ENCODE results near the gene UBE2N. TPM values are rescaled to one million over a fixed set of nuclear protein-coding genes. Genes with fewer than 3 reads are reported as not detected.
A peak's percentile ranks its signal among the peaks of the same experiment; 100 is the strongest.
"Not testable (repeated sequence)": the region's sequence is repeated elsewhere in the genome, so short reads cannot be mapped to it uniquely, and the experiment has no call there.

Gene UBE2N
- total and polyA plus RNA-seq, 7 experiments from 2014 or later: 76.6 to 180 (median 78.6) TPM

- H3K36me3 Mint-ChIP-seq; ATAC-seq; H3K27me3 ChIP-seq (ENCODE audit: control insufficient read depth in 2 of 2, insufficient read depth in 2 of 2, low read length in 2 of 2); DNase-seq; H3K4me3 ChIP-seq (ENCODE audit: low read length); H3K9me3 ChIP-seq (ENCODE audit: control insufficient read depth in 2 of 3, low read length in 3 of 3); H3K27ac ChIP-seq (ENCODE audit: low read depth, low read length); H3K27me3 Mint-ChIP-seq; H3K9me3 Mint-ChIP-seq; H3K36me3 ChIP-seq (ENCODE audit: control insufficient read depth in 2 of 3, insufficient read depth in 3 of 3, low read length in 3 of 3); intact Hi-C loops (cut with micrococcal nuclease): not testable (repeated sequence)
- POLR2A ChIA-PET: interaction anchor here (1.0 kb wide), 1 partner anchor 33 kb away, joined by 3 read pairs; no protein-coding TSS in a partner anchor
- peaks cover 37 to 49% of the 10 kb centered on the region in 2 donors for H3K4me1 ChIP-seq (ENCODE audit: control insufficient read depth in 2 of 2, insufficient read depth in 2 of 2, low read length in 2 of 2)
- CTCF ChIA-PET: interaction anchor here (2.7 kb wide), 1 partner anchor 12 kb away, joined by 10 read pairs; no protein-coding TSS in a partner anchor
- H3K27ac Mint-ChIP-seq: peak overlapping the region in 3 of 9 donors; percentile 19 to 88 (median 30)
- H3K4me1 Mint-ChIP-seq: peaks cover 38 to 96% (median 82%) of the 10 kb centered on the region in 7 donors
- peak overlapping the region in 6 of 10 donors; percentile 15 to 58 (median 28) for H3K4me3 Mint-ChIP-seq
These were observed 9.7 kb downstream of the UBE2N start for GRCh38 chr12:93432031-93432430.

DNA sequence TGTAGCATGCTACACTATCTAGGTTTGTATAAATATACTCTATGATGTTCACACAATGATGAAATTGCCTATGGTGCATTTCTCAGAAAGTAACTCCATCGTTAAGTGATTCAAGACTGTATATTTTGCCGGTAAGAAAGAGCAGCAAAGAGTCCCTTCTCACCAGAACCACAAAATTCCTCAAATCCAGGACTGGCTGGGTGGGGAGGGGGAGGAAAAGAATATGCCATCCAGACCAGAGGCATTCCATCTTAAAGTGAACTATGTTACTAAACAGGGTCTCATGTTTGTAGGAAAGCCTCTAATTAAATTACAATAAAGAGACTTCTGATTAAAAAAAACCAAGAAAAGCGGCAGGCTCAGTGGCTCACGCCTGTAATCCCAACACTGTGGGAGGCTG lies 11.5 kb downstream of the UBE2N start:
- peaks cover 46 to 96% (median 82%) of the 10 kb centered on the region in 7 donors for H3K4me1 Mint-ChIP-seq
- H3K27ac Mint-ChIP-seq: peak overlapping the region in 7 of 9 donors; percentile 7 to 76 (median 63)

DNA sequence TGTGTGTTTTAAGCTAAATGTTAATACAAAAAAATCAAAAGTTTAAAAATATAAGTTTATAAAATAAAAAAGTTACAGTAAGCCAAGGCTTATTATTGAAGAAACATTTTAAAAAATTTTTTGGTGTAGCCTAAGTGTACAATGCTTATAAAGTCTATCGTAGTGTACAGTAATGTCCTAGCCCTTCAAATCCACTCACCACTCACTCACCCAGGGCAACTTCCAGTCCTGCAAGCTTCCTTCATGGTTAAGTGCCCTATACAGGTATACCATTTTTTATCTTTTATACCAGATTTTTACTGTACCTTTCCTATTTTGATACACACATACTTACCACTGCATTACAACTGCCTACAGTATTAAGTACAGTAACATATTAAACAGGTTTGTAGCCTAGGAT lies 11.9 kb downstream of the UBE2N start:
- H3K27ac ChIP-seq (ENCODE audit: low read depth, low read length): no peak overlapping the region
- DNase-seq: no peak
- CTCF ChIA-PET: interaction anchor here (1.2 kb wide), 1 partner anchor 10 kb away, joined by 9 read pairs; no protein-coding TSS in a partner anchor
- POLR2A ChIA-PET: interaction anchor here (0.6 kb wide), 2 partner anchors 17 to 614 kb away, joined by 3 read pairs; no protein-coding TSS in a partner anchor
- no peaks in the 10 kb centered on the region for H3K9me3 ChIP-seq (ENCODE audit: control insufficient read depth in 2 of 3, low read length in 3 of 3)
- H3K27me3 ChIP-seq (ENCODE audit: control insufficient read depth in 2 of 2, insufficient read depth in 2 of 2, low read length in 2 of 2): no peaks in the 10 kb centered on the region
- Mint-ChIP-seq H3K9me3 (no peaks in the 10 kb centered on the region), H3K27me3 (no peaks in the 10 kb centered on the region), H3K27ac (peak overlapping the region in 7 of 9 donors; percentile 7 to 76 (median 63)), H3K36me3 (peaks cover 0 to 2% (median 0%) of the 10 kb centered on the region in 5 donors), H3K4me1 (peaks cover 47 to 96% (median 82%) of the 10 kb centered on the region in 7 donors), H3K4me3 (peak overlapping the region in 6 of 10 donors; percentile 3 to 72 (median 36))
- H3K36me3 ChIP-seq (ENCODE audit: control insufficient read depth in 2 of 3, insufficient read depth in 3 of 3, low read length in 3 of 3): peaks cover 0 to 3% (median 0%) of the 10 kb centered on the region in 3 experiments
- peaks cover 34 to 55% of the 10 kb centered on the region in 2 donors for H3K4me1 ChIP-seq (ENCODE audit: control insufficient read depth in 2 of 2, insufficient read depth in 2 of 2, low read length in 2 of 2)
- intact Hi-C loops (cut with micrococcal nuclease): loop anchor here in 1 of 2 donors (1.0 to 2.0 kb wide), 2 partner anchors 8 to 481 kb away; no protein-coding TSS in a partner anchor
- ATAC-seq: no peak
- no peak overlapping the region for H3K4me3 ChIP-seq (ENCODE audit: low read length)

More for the DNA sequence above, 11.5 kb downstream of the UBE2N start:
- ATAC-seq (no peak), DNase-seq (no peak)
- peaks cover 0 to 2% (median 0%) of the 10 kb centered on the region in 5 donors for H3K36me3 Mint-ChIP-seq
- peaks cover 0 to 3% (median 0%) of the 10 kb centered on the region in 3 experiments for H3K36me3 ChIP-seq (ENCODE audit: control insufficient read depth in 2 of 3, insufficient read depth in 3 of 3, low read length in 3 of 3)
- H3K4me3 Mint-ChIP-seq: peak overlapping the region in 7 of 10 donors; percentile 3 to 72 (median 38)
- H3K27ac ChIP-seq (ENCODE audit: low read depth, low read length): no peak overlapping the region
- H3K9me3 ChIP-seq (ENCODE audit: control insufficient read depth in 2 of 3, low read length in 3 of 3): no peaks in the 10 kb centered on the region
- H3K27me3 Mint-ChIP-seq: no peaks in the 10 kb centered on the region
- ChIA-PET POLR2A (interaction anchor here (0.6 to 1.3 kb wide), 3 partner anchors 11 to 614 kb away, joined by 3 to 6 read pairs (median 3); partner anchors contain the start of gene UBE2N), CTCF (interaction anchor here (1.2 kb wide), 1 partner anchor 11 kb away, joined by 9 read pairs; no protein-coding TSS in a partner anchor)
- peaks cover 32 to 54% of the 10 kb centered on the region in 2 donors for H3K4me1 ChIP-seq (ENCODE audit: control insufficient read depth in 2 of 2, insufficient read depth in 2 of 2, low read length in 2 of 2)
- H3K27me3 ChIP-seq (ENCODE audit: control insufficient read depth in 2 of 2, insufficient read depth in 2 of 2, low read length in 2 of 2): no peaks in the 10 kb centered on the region
- H3K9me3 Mint-ChIP-seq: no peaks in the 10 kb centered on the region
- H3K4me3 ChIP-seq (ENCODE audit: low read length): no peak overlapping the region
- intact Hi-C loops (cut with micrococcal nuclease): loop anchor here in 1 of 2 donors (1.0 kb wide), 1 partner anchor 8 kb away; no protein-coding TSS in a partner anchor

DNA sequence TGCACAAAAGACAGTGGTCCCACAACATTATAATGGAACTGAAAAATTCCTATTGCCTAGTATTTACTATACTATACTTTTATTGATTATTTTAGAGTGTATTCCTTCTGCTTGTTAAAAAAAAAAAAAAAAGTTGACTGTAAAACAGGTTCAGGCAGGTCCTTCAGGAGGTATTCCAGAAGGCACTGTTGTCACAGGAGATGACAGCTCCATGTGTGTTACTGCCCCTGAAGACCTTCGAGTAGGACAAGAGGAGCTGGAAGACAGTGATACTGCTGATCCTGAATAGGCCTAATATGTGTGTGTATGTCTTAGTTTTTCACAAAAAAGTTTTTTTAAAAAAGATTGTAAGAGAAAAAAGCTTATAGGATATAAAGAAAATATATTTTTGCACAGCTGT lies 12.3 kb downstream of the UBE2N start:
- Histone ChIP-seq H3K36me3 (ENCODE audit: control insufficient read depth in 2 of 3, insufficient read depth in 3 of 3, low read length in 3 of 3) (peaks cover 0 to 3% (median 0%) of the 10 kb centered on the region in 3 experiments), H3K4me3 (ENCODE audit: low read length) (no peak overlapping the region), H3K4me1 (ENCODE audit: control insufficient read depth in 2 of 2, insufficient read depth in 2 of 2, low read length in 2 of 2) (peaks cover 34 to 52% of the 10 kb centered on the region in 2 donors), H3K27ac (ENCODE audit: low read depth, low read length) (no peak overlapping the region), H3K9me3 (ENCODE audit: control insufficient read depth in 2 of 3, low read length in 3 of 3) (no peaks in the 10 kb centered on the region), H3K27me3 (ENCODE audit: control insufficient read depth in 2 of 2, insufficient read depth in 2 of 2, low read length in 2 of 2) (no peaks in the 10 kb centered on the region)
- no peaks in the 10 kb centered on the region for H3K27me3 Mint-ChIP-seq
- intact Hi-C loops (cut with micrococcal nuclease): loop anchor here in 1 of 2 donors (2.0 kb wide), 1 partner anchor 481 kb away; no protein-coding TSS in a partner anchor
- no peaks in the 10 kb centered on the region for H3K9me3 Mint-ChIP-seq
- DNase-seq: no peak
- peaks cover 0 to 2% (median 0%) of the 10 kb centered on the region in 5 donors for H3K36me3 Mint-ChIP-seq
- POLR2A ChIA-PET: interaction anchor here (0.6 kb wide), 1 partner anchor 17 kb away, joined by 3 read pairs; no protein-coding TSS in a partner anchor
- ATAC-seq: no peak
- peak overlapping the region in 2 of 9 donors; percentile 55 to 76 for H3K27ac Mint-ChIP-seq
- H3K4me3 Mint-ChIP-seq: peak overlapping the region in 2 of 10 donors; percentile 23 to 55
- CTCF ChIA-PET: interaction anchor here (1.2 kb wide), 1 partner anchor 10 kb away, joined by 9 read pairs; no protein-coding TSS in a partner anchor
- peaks cover 50 to 96% (median 84%) of the 10 kb centered on the region in 7 donors for H3K4me1 Mint-ChIP-seq

GRCh38 chr12:93427779-93428564 lies 13.8 kb downstream of the UBE2N start:
- Histone ChIP-seq H3K27ac (ENCODE audit: low read depth, low read length) (peak overlapping the region; percentile 16), H3K27me3 (ENCODE audit: control insufficient read depth in 2 of 2, insufficient read depth in 2 of 2, low read length in 2 of 2) (no peaks in the 10 kb centered on the region), H3K4me3 (ENCODE audit: low read length) (no peak overlapping the region), H3K9me3 (ENCODE audit: control insufficient read depth in 2 of 3, low read length in 3 of 3) (no peaks in the 10 kb centered on the region), H3K4me1 (ENCODE audit: control insufficient read depth in 2 of 2, insufficient read depth in 2 of 2, low read length in 2 of 2) (peaks cover 26 to 43% of the 10 kb centered on the region in 2 donors), H3K36me3 (ENCODE audit: control insufficient read depth in 2 of 3, insufficient read depth in 3 of 3, low read length in 3 of 3) (peaks cover 0 to 3% (median 0%) of the 10 kb centered on the region in 3 experiments)
- CTCF ChIA-PET: interaction anchor here (0.8 kb wide), 1 partner anchor 8 kb away, joined by 3 read pairs; no protein-coding TSS in a partner anchor
- Mint-ChIP-seq H3K4me3 (peak overlapping the region in 8 of 10 donors; percentile 3 to 66 (median 39)), H3K27ac (peak overlapping the region in 8 of 9 donors; percentile 14 to 90 (median 68)), H3K4me1 (peaks cover 55 to 96% (median 83%) of the 10 kb centered on the region in 7 donors), H3K36me3 (peaks cover 0 to 2% (median 0%) of the 10 kb centered on the region in 5 donors), H3K9me3 (no peaks in the 10 kb centered on the region), H3K27me3 (no peaks in the 10 kb centered on the region)
- intact Hi-C loops (cut with micrococcal nuclease): loop anchor here in 1 of 2 donors (1.0 to 2.0 kb wide), 2 partner anchors 9 to 483 kb away; no protein-coding TSS in a partner anchor
- POLR2A ChIA-PET: interaction anchor here (0.7 kb wide), 1 partner anchor 568 kb away, joined by 3 read pairs; no protein-coding TSS in a partner anchor
- DNase-seq: no peak
- ATAC-seq: no peak

- Mint-ChIP-seq H3K4me1 (peaks cover 62 to 97% (median 87%) of the 10 kb centered on the region in 7 donors), H3K27ac (peak overlapping the region in 8 of 9 donors; percentile 18 to 90 (median 71)), H3K9me3 (no peaks in the 10 kb centered on the region), H3K36me3 (no peaks in the 10 kb centered on the region), H3K27me3 (no peaks in the 10 kb centered on the region), H3K4me3 (peak overlapping the region; percentile 18 to 71 (median 57))
- Histone ChIP-seq H3K27ac (ENCODE audit: low read depth, low read length) (no peak overlapping the region), H3K27me3 (ENCODE audit: control insufficient read depth in 2 of 2, insufficient read depth in 2 of 2, low read length in 2 of 2) (no peaks in the 10 kb centered on the region), H3K4me1 (ENCODE audit: control insufficient read depth in 2 of 2, insufficient read depth in 2 of 2, low read length in 2 of 2) (peaks cover 20 to 35% of the 10 kb centered on the region in 2 donors), H3K36me3 (ENCODE audit: control insufficient read depth in 2 of 3, insufficient read depth in 3 of 3, low read length in 3 of 3) (peaks cover 0 to 3% (median 0%) of the 10 kb centered on the region in 3 experiments), H3K4me3 (ENCODE audit: low read length) (no peak overlapping the region), H3K9me3 (ENCODE audit: control insufficient read depth in 2 of 3, low read length in 3 of 3) (no peaks in the 10 kb centered on the region)
- ChIA-PET CTCF (interaction anchor here (0.6 to 1.4 kb wide), 5 partner anchors 13 to 890 kb away, joined by 3 to 6 read pairs (median 5); no protein-coding TSS in a partner anchor), POLR2A (interaction anchor here (0.6 to 0.7 kb wide), 3 partner anchors 8 to 468 kb away, joined by 3 to 4 read pairs (median 3); no protein-coding TSS in a partner anchor)
- intact Hi-C loops (cut with micrococcal nuclease): no loop called here
- ATAC-seq (peak; percentile 55), DNase-seq (no peak)
These were observed 15.3 kb downstream of the UBE2N start for GRCh38 chr12:93426412-93426805.

Data from naive thymus-derived CD4-positive, alpha-beta T cell (primary cell).